Neural crest cell (in vitro differentiated cells): Measurements from ENCODE around the gene ZNF200. TPM values are rescaled to one million over a fixed set of nuclear protein-coding genes. Genes with fewer than 3 reads are reported as not detected.
A peak's percentile ranks its signal among the peaks of the same experiment; 100 is the strongest.

ENCODE experiments used
- DNase-seq: peaks from one replicate; pipeline ENCODE4 v3.0.0; 2021; ENCODE audit warnings: low read depth, mixed read lengths, low spot score
- H3K27ac Mint-ChIP-seq: one replicate; pipeline ENCODE4 v1.8.0; 2021; ENCODE audit warnings: mild to moderate bottlenecking, mixed read lengths; ENCODE audit not compliant: unreplicated experiment
- H3K27me3 Mint-ChIP-seq: 2 replicates; pipeline ENCODE4 v1.8.0; 2021; ENCODE audit warnings: low read depth, mild to moderate bottlenecking, mixed read lengths
- H3K36me3 Mint-ChIP-seq: 2 replicates; pipeline ENCODE4 v1.8.0; 2021; ENCODE audit warnings: low read depth, mild to moderate bottlenecking, mixed read lengths
- H3K4me1 Mint-ChIP-seq: 2 replicates; pipeline ENCODE4 v1.8.0; 2021; ENCODE audit warnings: mixed read lengths
- H3K4me3 Mint-ChIP-seq: one replicate; pipeline ENCODE4 v1.8.0; 2021; ENCODE audit warnings: mild to moderate bottlenecking, mixed read lengths
- H3K9me3 Mint-ChIP-seq: 2 replicates; pipeline ENCODE4 v1.8.0; 2021; ENCODE audit warnings: mixed read lengths
- CTCF ChIP-seq: fragments of 200-600 bp; sonication (generic); conservative IDR thresholded peaks from 2 replicates; pipeline ENCODE4 v1.5.0; 2021; ENCODE audit warnings: antibody characterized with exemption, mild to moderate bottlenecking
- total RNA-seq: library from RNA; stranded (reverse); gene quantifications from 2 replicates; pipeline ENCODE4 v1.2.1, GENCODE V29; 2021

The ZNF200 gene
- total RNA-seq, 1 donor from 2014 or later: 14.1 TPM

- Mint-ChIP-seq H3K4me1 (no peaks in the 10 kb centered on the region), H3K27ac (no peak overlapping the region), H3K27me3 (peaks cover 56% of the 10 kb centered on the region), H3K9me3 (no peaks in the 10 kb centered on the region), H3K4me3 (no peak overlapping the region), H3K36me3 (no peaks in the 10 kb centered on the region)
- TF ChIP-seq CTCF: no peak
- no peak for DNase-seq
Measured at GRCh38 chr16:3248596-3248995, 13.6 kb upstream of the ZNF200 start.

- H3K4me3 Mint-ChIP-seq: no peak overlapping the region
- H3K4me1 Mint-ChIP-seq: no peaks in the 10 kb centered on the region
- no peak for DNase-seq
- H3K9me3 Mint-ChIP-seq: no peaks in the 10 kb centered on the region
- TF ChIP-seq CTCF: no peak
- no peaks in the 10 kb centered on the region for H3K36me3 Mint-ChIP-seq
- H3K27ac Mint-ChIP-seq: no peak overlapping the region
- H3K27me3 Mint-ChIP-seq: peaks cover 65% of the 10 kb centered on the region
Measured at GRCh38 chr16:3246876-3247275, 11.9 kb upstream of the ZNF200 start.

- H3K27me3 Mint-ChIP-seq: peaks cover 66% of the 10 kb centered on the region
Measured at GRCh38 chr16:3246002-3246401, 11.0 kb upstream of the ZNF200 start.

GRCh38 chr16:3243882-3244281 is 8.9 kb upstream of the ZNF200 start:
- DNase-seq: no peak
- Mint-ChIP-seq H3K27me3 (peaks cover 70% of the 10 kb centered on the region), H3K4me1 (no peaks in the 10 kb centered on the region), H3K9me3 (no peaks in the 10 kb centered on the region), H3K4me3 (no peak overlapping the region), H3K27ac (peak overlapping the region; percentile 14), H3K36me3 (no peaks in the 10 kb centered on the region)
- no peak for TF ChIP-seq CTCF

More at GRCh38 chr16:3246002-3246401, 11.0 kb upstream of the ZNF200 start:
- H3K36me3 Mint-ChIP-seq: no peaks in the 10 kb centered on the region
- no peak overlapping the region for H3K4me3 Mint-ChIP-seq
- no peaks in the 10 kb centered on the region for H3K4me1 Mint-ChIP-seq
- H3K27ac Mint-ChIP-seq: no peak overlapping the region
- DNase-seq: no peak
- no peak for TF ChIP-seq CTCF
- no peaks in the 10 kb centered on the region for H3K9me3 Mint-ChIP-seq

- Mint-ChIP-seq H3K27me3 (peaks cover 66% of the 10 kb centered on the region), H3K9me3 (no peaks in the 10 kb centered on the region)
Measured at GRCh38 chr16:3242709-3243108, 7.8 kb upstream of the ZNF200 start.

More at GRCh38 chr16:3242709-3243108, 7.8 kb upstream of the ZNF200 start:
- no peaks in the 10 kb centered on the region for H3K36me3 Mint-ChIP-seq
- no peak for DNase-seq
- no peaks in the 10 kb centered on the region for H3K4me1 Mint-ChIP-seq
- no peak for TF ChIP-seq CTCF
- no peak overlapping the region for H3K4me3 Mint-ChIP-seq
- no peak overlapping the region for H3K27ac Mint-ChIP-seq
